Mucosa of rectum (tissue), 2 donors: ENCODE results near the gene BAG5.

ENCODE experiments used
- H3K27ac ChIP-seq, 2 donors: one replicate each; pipeline ENCODE4 v1.7.0; 2013; ENCODE audit warnings: inconsistent platforms in 2 of 2, low read depth in 2 of 2, low read length in 2 of 2
- H3K27me3 ChIP-seq, 2 donors: one replicate each; pipeline ENCODE4 v1.7.0; 2013; ENCODE audit warnings: low read length in 2 of 2; ENCODE audit not compliant: control insufficient read depth in 2 of 2, insufficient read depth in 2 of 2
- H3K36me3 ChIP-seq, 2 donors: one replicate each; pipeline ENCODE4 v1.7.0; 2013; ENCODE audit warnings: low read length in 2 of 2; ENCODE audit not compliant: control insufficient read depth in 2 of 2, insufficient read depth in 2 of 2
- H3K4me1 ChIP-seq, 2 donors: one replicate each; pipeline ENCODE4 v1.7.0; 2013; ENCODE audit warnings: low read length in 2 of 2, mild to moderate bottlenecking in 1 of 2; ENCODE audit not compliant: control insufficient read depth in 2 of 2, insufficient read depth in 2 of 2
- H3K4me3 ChIP-seq, 2 donors: one replicate each; pipeline ENCODE4 v1.7.0; 2013; ENCODE audit warnings: low read length in 2 of 2
- H3K9ac ChIP-seq, 2 donors: one replicate each; pipeline ENCODE4 v1.7.0; 2013; ENCODE audit warnings: low read length in 2 of 2, low read depth in 1 of 2, mild to moderate bottlenecking in 1 of 2
- H3K9me3 ChIP-seq, 2 donors: one replicate each; pipeline ENCODE4 v1.7.0; 2013; ENCODE audit warnings: low read length in 2 of 2; ENCODE audit not compliant: control insufficient read depth in 2 of 2
- donor health status: healthy.
- donor health status: Normal muscosa, but diverticular disease.

Gene BAG5

DNA sequence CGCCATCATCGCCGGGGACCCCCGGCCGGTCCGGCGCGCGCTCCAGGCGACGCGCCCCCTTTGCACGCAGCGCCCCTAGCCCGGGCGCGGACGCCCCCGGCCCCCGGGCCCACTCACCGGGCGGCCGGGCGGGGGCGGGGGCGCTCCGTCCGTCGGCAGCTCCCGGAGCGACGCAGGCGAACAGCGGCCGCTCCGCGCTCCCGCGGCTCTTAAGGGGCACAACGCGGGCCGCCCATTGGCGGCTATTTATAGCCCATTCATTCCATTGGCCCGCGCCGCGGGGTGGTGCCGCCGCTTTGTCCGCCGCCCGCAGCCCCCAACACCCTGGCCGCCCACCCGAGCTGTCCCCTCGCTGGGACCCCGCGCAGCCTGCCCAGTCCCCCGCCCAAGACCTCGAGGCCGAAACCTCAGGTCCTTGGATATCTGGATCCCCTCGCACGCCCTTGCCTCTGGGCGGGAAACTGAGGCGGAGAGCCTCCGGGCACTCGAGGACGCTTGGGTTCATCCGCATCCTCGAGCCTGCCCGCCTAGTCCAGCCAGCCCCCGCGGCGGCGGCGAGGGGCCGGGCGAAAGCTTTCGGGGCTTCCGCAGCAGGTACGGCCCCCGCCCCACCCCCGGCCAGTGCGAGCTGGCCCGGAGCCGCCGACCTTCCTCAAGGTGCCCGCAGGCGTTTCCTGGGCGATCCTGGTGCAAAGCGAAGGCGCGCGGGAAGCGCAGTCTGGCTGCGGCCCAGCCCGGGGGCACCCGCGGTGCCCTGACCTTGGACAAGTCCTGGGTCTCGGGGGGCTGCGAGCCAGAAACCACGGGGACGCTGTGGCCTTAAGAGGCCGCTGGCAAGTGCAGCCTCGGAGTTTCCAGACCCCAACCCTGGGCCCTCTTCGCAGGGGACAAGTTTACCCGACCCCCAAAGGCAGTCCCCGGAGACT is 39.5 kb downstream of the BAG5 start, which contains the start of gene CKB:
Gene CKB, minus strand, starts transcription at position 182 of the 926 bp plus-strand sequence. CDS start 337 bp downstream, outside the sequence.
- Histone ChIP-seq H3K9ac (peak within 1 kb of the TSS; percentile 77 to 92), H3K4me3 (peak within 1 kb of the TSS; percentile 81 to 86), H3K36me3 (peaks cover 14 to 16% of the 10 kb centered on the region in 2 donors), H3K9me3 (no peaks in the 10 kb centered on the region), H3K27ac (peak within 1 kb of the TSS; percentile 80 to 91), H3K4me1 (peaks cover 64 to 77% of the 10 kb centered on the region in 2 donors), H3K27me3 (no peaks in the 10 kb centered on the region)

DNA sequence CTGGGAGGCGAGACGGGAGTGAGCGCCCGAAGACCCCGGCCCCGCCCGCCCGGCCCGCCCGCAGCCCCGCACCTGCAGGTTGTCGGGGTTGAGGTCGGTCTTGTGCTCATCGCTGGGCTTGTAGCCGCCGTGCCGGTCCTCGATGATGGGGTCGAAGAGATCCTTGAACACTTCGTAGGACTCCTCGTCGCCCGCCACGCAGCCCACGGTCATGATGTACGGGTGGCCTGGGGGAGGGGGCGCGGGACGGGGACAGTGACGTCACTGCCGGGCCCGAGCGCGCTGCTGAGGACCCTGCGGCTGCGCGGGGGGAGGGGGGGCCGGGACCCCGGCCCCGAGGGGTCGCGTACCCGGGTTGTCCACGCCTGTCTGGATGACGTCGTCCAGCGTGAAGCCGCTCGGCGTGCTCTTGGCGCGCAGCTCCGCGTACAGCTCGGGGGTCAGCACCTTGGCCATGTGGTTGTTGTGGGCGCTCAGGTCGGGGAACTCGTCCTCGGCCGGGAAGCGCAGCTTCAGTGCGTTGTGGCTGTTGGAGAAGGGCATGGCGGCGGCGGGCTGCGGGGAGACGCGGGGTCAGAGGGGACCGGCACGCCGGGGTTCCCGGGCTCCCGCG is 40.4 kb downstream of the BAG5 start:
- Histone ChIP-seq H3K36me3 (peaks cover 14 to 16% of the 10 kb centered on the region in 2 donors), H3K27ac (peak overlapping the region; percentile 80 to 91), H3K9ac (peak overlapping the region; percentile 77 to 92), H3K4me1 (peaks cover 56 to 68% of the 10 kb centered on the region in 2 donors), H3K27me3 (no peaks in the 10 kb centered on the region), H3K9me3 (no peaks in the 10 kb centered on the region), H3K4me3 (peak overlapping the region; percentile 81 to 86)

DNA sequence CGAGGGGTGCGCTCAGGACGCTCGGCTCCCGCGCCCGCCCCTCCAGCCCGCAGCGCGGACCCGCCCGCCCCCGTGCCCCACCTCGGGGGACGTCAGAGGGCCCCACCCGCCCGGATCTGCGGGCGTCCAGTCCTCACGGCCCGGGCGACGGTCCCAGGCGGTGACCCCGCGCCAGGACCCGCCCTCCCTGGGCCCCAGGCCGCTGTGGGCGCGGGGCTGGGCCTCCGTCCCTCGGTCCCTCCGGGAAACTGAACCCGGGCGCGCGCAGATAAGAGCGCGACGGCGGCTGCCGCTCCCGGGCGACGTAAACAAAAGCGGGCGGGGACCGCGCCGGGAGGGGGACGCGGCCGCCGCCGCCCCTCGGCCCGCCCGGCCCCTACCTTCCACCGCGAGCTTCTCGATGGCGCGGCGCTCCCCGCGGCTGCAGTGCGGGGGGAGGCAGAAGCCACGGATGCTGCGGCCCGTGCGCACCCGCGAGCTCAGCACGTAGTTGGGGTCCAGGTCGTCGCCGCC is 41.0 kb downstream of the BAG5 start:
- H3K4me1 ChIP-seq, result peaks cover 50 to 63% of the 10 kb centered on the region in 2 donors

DNA sequence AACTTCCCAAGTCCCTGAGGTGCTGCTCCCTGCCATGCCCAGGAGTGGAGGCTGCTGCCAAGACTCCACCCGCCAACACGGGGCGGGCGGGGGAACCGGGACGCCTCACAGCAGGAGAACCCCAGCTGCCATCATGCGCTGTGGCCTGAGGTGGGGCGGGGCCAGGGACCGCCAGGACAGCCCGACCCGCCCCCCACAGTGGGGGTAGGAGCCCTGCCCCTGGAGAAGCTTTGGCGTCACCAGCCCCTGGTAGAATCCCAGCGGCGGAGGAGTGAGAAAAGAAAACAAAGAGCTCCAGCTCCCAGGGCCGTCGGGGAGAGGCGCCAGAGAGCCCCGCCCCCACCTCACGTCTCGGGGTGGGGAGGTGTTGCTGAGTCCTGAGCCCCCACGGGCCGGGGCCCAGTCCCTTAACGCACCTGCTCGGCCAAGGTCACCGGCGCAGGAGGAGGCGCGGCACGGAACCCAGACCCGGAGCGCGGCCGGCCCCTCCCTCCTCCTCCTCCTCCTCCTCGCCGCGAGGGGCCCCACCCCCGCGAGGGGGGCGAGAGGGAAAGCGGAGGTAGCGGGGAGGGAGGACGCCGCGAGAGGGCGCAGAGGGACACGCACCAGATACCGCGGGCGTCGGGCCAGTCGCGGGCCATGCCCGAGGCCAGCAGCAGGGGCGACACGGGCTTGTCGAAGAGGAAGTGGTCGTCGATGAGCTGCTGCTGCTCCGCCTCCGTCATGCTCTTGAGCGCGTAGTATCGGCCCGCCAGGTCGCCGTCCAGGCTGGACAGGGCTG is 41.6 kb downstream of the BAG5 start:
- Histone ChIP-seq H3K27me3 (no peaks in the 10 kb centered on the region), H3K9me3 (no peaks in the 10 kb centered on the region), H3K4me3 (peak overlapping the region; percentile 70 to 86), H3K36me3 (peaks cover 14 to 16% of the 10 kb centered on the region in 2 donors), H3K27ac (peak overlapping the region; percentile 80 to 91), H3K9ac (peak overlapping the region; percentile 52 to 92), H3K4me1 (peaks cover 44 to 56% of the 10 kb centered on the region in 2 donors)

More for the DNA sequence above, 41.0 kb downstream of the BAG5 start:
- Histone ChIP-seq H3K36me3 (peaks cover 14 to 16% of the 10 kb centered on the region in 2 donors), H3K4me3 (peak overlapping the region; percentile 81 to 86), H3K27me3 (no peaks in the 10 kb centered on the region), H3K9ac (peak overlapping the region; percentile 52 to 92), H3K9me3 (no peaks in the 10 kb centered on the region), H3K27ac (peak overlapping the region; percentile 80 to 91)

DNA sequence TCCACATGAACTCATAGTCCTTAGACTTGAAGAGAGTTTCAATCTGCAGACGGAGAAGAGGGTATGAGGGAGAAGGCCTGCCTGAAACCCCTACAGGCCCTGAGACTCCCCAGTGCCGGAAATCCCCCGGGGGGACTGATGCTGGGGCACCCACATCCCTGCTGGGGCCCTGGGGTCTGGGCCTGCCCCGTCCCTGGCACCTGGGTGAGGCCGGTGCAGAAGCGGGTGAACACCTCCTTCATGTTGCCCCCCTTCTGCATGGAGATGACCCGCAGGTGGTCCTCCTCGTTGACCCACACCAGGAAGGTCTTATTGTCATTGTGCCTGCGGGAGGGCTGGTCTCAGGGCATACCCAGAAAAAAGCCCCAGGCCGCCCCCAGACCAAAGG is 42.2 kb downstream of the BAG5 start:
- no peaks in the 10 kb centered on the region for H3K9me3 ChIP-seq
- H3K27me3 ChIP-seq, result no peaks in the 10 kb centered on the region
- H3K27ac ChIP-seq, result peak overlapping the region; percentile 80 to 91
- peaks cover 42 to 51% of the 10 kb centered on the region in 2 donors for H3K4me1 ChIP-seq
- peak overlapping the region; percentile 6 to 92 for H3K9ac ChIP-seq
- peak overlapping the region; percentile 70 to 86 for H3K4me3 ChIP-seq
- peaks cover 14 to 16% of the 10 kb centered on the region in 2 donors for H3K36me3 ChIP-seq

DNA sequence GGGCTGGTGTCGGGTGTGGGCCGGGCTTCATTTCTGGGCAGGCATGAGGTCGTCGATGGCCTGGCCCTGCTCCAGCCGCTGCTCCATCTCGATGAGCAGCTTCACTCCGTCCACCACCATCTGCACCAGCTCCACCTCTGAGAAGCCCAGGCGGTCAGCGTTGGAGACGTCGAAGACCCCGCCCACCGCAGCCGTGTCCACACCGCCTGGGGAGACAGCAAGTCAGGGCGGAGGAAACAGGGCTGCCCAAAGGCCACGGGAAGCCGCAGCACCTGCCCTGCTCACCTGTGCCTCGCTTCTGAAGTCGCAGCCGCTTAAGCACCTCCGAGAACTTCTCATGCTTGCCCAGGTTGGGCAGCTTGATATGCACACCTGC is 42.6 kb downstream of the BAG5 start:
- Histone ChIP-seq H3K27ac (peak overlapping the region; percentile 80 to 91), H3K36me3 (peaks cover 14 to 16% of the 10 kb centered on the region in 2 donors), H3K4me3 (peak overlapping the region; percentile 70 to 86), H3K9me3 (no peaks in the 10 kb centered on the region), H3K4me1 (peaks cover 42 to 49% of the 10 kb centered on the region in 2 donors), H3K27me3 (no peaks in the 10 kb centered on the region), H3K9ac (peak overlapping the region in 1 of 2 donors; percentile 92)

DNA sequence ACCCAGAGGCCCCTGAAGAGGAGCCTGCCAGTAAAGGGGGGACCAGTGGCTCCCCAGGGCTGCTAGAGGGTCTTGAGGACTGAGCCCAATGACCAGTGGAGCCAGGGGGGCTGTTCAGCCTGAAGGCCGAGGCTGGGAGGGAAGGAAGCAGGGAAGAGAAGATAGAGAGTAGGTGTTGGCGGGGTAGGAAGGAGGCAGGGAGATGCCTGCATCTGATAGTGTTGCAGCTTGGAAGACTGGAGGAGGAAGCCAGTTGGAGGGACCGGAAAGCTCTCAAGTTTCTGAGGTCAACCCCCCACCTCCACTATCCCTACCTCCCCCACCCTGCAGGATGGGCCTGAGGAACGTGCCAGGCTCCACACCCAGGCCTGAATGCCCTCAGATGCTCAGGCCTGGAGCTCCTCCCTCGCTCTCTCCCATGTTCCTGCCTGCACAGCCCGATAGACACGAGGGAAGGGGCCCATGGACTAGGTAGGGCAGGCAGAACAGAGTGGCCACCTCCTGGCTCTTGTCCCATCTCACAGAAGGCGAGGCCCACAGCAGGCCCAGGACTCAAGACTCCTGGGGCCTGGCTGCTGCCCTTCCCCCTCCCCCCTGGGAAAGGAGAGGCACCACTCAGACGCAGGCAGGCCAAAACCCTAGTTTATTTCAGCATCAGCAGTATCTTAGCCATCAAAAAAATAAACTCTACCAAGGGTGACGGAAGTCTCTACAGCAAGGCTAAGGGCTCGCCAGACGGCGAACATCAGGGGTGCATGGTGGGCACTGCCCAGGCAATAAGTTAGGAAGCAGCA is 43.2 kb downstream of the BAG5 start:
- Histone ChIP-seq H3K4me3 (peak overlapping the region; percentile 70 to 86), H3K4me1 (peaks cover 37 to 44% of the 10 kb centered on the region in 2 donors), H3K36me3 (peaks cover 14 to 16% of the 10 kb centered on the region in 2 donors), H3K9ac (peak overlapping the region in 1 of 2 donors; percentile 92), H3K9me3 (no peaks in the 10 kb centered on the region), H3K27ac (peak overlapping the region; percentile 80 to 91), H3K27me3 (no peaks in the 10 kb centered on the region)

DNA sequence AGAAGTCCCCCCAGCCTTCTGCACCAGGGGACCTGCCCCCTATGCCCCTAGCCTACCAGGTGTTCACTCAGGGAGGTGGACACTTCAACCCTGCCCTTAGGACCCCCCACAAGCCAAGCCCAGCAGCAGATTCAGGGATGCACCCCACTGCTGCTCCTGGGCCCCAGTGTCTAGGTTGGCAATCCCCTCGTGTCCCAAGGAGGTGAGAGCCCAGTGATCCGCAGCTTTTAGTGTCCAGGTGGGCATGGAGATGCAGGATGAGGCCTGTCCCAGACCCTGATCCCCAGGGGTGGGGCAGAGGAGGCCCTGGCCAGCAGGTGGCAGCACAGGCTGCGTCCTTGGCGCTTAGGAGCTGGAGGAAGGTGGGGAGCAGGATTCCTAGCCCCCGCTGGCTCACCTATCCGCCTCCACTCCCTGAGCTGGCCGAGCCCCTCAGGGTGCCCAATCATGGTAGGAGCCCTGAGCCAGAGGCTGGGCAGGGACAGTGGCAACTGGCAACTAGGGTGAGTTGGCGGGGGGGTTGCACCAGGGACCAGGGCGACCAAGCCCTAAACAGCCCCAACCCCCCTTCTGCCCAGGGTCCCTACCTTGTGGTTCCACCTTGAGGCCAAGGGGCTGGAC is 43.9 kb downstream of the BAG5 start:
- Histone ChIP-seq H3K27ac (peak overlapping the region; percentile 80 to 91), H3K4me3 (no peak overlapping the region), H3K9me3 (no peaks in the 10 kb centered on the region), H3K4me1 (peaks cover 34 to 41% of the 10 kb centered on the region in 2 donors), H3K9ac (peak overlapping the region in 1 of 2 donors; percentile 92), H3K27me3 (no peaks in the 10 kb centered on the region), H3K36me3 (peaks cover 14 to 16% of the 10 kb centered on the region in 2 donors)
